HG03064 (cell line): ENCODE data around the gene B4GALNT4.
"Not testable (repeated sequence)": the region's sequence is repeated elsewhere in the genome, so short reads cannot be mapped to it uniquely, and the experiment has no call there.

ENCODE experiments used
- ATAC-seq: cut with Tn5 transposase; IDR thresholded peaks from one replicate; pipeline ENCODE4 v1.9.1; 2021; ENCODE audit warnings: low read depth; ENCODE audit not compliant: unreplicated experiment

The B4GALNT4 gene

DNA sequence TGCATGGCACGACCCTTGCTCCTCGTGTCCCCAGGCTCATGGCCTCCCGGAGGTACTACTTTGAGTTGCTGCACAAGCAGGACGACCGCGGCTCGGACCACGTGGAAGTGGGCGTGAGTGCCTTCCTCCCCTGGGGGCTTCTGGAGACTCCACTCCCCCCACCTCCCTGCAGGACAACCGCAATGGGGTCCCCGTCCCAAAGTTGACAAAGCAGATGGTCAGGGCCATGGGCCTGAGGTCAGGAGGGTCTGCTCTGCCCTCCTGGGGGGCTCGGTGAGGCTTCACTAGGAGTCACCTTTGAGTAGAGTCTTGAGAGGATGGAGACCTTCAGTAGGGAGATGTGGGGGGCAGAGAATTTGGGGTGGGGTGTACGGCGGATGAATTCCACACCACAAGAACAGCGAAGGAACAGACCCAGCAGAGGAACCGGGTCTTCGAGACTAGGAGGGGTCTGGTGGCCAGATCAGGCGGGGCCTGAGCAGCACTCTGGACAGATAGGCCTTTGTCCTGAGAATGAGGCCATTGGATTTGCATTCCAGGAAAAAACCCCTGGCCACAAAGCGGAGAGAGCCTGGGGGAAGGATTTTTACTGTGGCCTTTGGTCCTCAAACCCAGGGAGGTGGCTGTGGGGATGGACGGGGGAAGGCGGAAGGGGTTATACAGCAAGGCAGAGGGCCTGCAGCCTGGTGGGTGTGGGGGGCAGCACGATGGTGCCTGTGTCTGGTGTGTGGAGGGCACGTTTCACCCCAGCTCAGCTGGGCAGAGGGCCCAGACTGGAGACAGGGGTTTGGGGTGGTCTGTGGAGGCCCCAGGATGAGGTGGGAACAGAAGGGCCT lies 4.6 kb downstream of the B4GALNT4 start:
- ATAC-seq: no peak

DNA sequence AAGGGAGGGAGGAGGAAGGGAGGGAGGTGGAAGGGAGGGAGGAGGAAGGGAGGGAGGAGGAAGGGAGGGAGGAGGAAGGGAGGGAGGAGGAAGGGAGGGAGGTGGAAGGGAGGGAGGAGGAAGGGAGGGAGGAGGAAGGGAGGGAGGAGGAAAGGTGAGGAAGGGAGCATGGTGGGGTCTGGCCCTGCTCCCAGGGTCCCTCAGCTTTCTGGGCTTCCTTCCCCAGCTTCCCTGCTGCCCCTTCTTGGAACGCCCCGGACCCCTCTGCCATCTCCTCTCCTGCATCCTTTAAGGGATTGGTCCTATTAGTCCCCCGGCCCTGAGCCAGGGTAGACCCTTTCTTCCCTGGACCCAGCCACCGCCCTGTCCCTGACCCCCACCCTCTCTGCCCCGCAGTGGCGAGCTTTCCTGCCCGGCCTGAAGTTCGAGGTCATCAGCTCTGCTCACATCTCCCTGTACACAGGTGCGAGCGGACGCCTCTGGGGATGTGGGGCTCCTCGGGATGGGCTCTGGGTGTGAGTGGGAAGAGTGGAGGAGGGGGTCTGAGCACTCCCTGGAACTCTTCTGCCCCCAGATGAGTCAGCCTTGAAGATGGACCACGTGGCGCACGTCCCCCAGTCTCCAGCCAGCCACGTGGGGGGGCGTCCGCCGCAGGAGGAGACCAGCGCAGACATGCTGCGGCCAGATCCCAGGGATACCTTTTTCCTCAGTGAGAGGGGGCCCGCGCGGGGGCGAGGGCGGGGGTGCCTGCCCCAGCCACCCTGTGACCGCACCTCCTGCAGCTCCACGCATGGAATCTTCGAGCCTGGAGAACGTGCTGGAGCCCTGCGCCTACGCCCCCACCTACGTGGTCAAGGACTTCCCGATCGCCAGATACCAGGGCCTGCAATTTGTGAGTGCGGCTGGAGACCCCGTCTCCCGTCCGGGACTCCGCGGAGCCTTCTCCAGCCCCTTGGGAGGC lies 6.0 kb downstream of the B4GALNT4 start:
- ATAC-seq: no peak

GRCh38 chr11:376531-377173 lies 7.4 kb downstream of the B4GALNT4 start:
- no peak for ATAC-seq

- ATAC-seq: no peak
These were observed 8.0 kb downstream of the B4GALNT4 start for GRCh38 chr11:377174-377865.

DNA sequence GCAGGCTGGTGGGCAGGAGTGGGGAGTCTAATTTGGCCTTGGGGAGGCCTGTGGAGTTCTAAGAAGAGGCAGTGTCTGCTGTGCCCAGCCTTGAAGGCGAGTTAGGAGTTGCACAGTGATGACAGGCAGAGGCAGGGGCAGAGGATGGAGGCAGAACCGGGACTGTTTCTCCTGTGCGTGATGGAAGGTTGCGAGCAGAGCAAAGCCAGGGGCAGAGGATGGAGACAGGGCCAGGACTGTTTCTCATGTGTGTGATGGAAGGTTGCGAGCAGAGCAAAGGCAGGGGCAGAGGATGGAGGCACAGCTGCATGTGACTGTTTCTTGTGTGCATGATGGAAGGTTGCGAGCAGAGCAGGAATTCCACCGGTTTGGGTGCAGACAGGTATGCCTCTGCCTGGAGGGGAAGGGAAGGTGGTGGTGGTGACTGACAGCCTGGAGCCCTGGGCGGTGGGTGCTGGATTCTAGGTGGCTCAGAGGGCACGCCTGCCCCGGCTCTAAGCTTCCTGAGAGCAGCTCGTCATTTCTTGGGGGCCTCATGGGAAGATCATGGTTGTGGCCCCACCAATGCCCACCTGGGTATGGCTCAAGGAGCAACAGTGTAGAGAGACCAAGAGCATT lies 8.7 kb downstream of the B4GALNT4 start:
- no peak for ATAC-seq

GRCh38 chr11:379205-380094 lies 10.2 kb downstream of the B4GALNT4 start:
- ATAC-seq: no peak

- ATAC-seq: no peak
These were observed 10.8 kb downstream of the B4GALNT4 start for GRCh38 chr11:380095-380480.

DNA sequence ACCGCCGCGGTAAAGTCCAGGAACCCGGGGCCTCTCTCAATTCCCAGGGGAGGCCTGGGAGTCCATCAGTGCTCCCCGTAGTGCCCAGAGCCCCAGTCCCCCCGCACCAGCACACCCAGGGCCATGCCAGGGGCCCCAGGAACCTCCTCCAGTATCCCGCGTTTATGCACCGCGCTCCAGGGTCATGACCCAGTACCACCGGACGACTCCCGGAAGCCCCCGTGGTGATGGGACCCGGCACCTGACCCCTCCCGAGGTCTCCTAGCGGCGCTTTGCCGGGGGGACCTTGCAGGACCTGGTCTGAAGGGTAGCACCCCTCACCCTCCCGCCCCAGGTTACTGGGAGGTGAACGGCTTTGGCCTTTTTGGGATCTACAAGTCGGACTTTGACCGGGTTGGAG lies 11.2 kb downstream of the B4GALNT4 start:
- no peak for ATAC-seq

DNA sequence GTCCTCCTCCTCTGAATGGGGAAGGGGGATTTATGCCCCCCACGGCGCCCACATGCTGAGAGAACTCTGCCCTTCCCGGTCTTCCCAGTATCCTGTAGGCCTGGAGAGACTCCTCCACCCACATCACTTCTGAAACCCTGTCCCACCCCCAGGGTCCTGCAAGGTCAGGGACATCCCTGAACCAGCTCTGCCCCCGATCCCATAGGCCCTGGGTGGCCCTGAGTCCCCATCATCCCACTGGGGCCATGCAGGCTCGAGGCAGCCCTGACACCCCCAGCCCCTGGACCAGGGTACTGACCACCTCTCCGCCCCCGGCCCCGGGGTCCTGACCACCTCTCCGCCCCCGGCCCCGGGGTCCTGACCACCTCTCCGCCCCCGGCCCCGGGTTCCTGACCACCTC lies 11.7 kb downstream of the B4GALNT4 start:
- no peak for ATAC-seq

DNA sequence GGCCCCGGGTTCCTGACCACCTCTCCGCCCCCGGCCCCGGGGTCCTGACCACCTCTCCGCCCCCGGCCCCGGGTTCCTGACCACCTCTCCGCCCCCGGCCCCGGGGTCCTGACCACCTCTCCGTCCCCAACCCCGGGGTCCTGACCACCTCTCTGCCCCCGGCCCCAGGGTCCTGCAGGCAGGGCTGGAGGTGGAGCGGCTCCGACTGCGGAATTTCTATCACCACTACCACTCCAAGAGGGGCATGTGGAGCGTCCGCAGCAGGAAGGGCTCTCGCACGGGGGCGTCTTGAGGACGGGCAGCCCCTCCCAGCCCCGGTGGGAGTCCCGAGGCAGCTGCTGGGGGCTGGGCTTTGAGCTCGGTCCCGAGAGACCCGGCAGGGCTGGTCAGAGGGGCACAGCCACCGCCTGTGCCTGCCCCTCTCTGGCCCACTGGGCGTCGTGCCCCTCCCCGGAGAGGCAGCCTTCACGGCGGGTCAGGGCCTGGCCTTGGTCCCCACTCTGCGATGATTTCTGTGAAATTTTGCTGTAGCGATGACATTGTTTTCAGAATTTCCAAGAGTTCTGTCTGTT lies 12.3 kb downstream of the B4GALNT4 start:
- ATAC-seq: no peak

DNA sequence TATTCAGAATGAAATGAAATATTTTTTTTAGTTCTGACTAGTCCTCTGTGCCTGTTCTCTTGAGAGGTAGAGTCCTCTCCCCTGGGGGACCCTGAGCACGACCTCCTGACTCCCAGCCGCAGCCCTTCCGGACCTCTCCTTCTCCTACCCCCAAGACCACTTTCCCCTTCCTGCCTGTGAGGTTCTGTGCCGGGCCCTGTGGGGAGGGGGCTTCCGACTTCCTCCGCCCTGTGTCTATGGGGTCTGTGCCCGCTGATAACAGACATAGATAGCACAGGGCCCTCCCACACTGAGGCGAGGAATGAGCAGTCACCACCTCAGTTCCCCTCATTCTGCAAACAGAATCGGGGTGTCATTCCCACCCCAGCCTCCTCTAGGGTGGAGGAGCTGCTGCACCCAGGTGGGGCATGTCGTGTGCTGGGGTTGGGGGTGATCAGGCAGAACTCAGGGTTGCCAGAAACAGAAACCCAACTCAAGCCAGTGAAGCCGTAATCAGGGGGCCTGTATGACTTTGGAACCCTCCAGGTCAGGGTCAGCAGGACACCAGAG lies 12.9 kb downstream of the B4GALNT4 start:
- ATAC-seq: no peak

DNA sequence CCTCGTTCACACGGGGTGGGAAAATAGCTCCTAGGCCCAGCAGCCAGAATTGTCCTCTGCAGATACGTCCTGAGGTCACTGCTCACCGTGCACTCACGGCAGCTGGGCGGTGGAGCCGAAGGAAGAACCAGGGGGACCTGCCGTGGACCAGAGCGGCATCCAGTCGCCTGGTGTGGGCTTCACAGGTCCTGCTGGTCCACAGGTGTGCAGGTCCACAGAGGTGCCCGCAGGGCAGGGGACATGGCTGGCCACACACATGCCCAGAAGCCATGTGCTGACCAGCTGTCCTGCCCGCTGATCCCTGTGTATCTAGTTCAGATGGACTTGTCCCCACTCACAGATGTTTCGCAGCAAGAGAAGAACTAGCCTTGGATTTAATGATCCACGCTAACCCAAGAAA lies 14.1 kb downstream of the B4GALNT4 start:
- ATAC-seq: no peak

GRCh38 chr11:384511-384910 lies 15.2 kb downstream of the B4GALNT4 start:
- ATAC-seq: no peak

GRCh38 chr11:385594-386351 lies 16.5 kb downstream of the B4GALNT4 start:
- no peak for ATAC-seq

- no peak for ATAC-seq
These were observed 17.2 kb downstream of the B4GALNT4 start for GRCh38 chr11:386483-386882.

- no peak for ATAC-seq
These were observed 18.0 kb downstream of the B4GALNT4 start for GRCh38 chr11:387193-387793.

DNA sequence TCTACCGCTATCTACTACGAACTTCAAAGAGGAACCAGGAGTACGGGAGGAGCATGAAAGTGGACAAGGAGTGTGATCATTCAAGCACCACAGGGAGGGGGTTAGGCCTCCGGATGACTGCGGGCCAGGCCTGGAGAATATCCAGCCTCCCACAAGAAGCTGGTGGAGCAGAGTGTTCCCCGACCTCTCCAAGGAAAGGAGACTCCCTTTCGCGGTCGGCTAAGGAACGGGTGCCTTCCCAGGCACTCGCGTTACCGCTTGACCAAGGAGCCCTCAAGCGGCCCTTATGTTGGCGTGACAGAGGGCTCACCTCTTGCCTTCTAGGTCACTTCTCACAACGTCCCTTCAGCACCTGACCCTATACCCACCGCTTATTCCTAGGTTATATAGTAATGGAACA lies 20.1 kb downstream of the B4GALNT4 start:
- ATAC-seq: not testable (repeated sequence)
